ENCODE measurements around the gene ABCC3. TPM values are rescaled to one million over a fixed set of nuclear protein-coding genes. Genes with fewer than 3 reads are reported as not detected.

Gene ABCC3
- total RNA-seq, 1 donor from 2014 or later, result 0.20 TPM

DNA sequence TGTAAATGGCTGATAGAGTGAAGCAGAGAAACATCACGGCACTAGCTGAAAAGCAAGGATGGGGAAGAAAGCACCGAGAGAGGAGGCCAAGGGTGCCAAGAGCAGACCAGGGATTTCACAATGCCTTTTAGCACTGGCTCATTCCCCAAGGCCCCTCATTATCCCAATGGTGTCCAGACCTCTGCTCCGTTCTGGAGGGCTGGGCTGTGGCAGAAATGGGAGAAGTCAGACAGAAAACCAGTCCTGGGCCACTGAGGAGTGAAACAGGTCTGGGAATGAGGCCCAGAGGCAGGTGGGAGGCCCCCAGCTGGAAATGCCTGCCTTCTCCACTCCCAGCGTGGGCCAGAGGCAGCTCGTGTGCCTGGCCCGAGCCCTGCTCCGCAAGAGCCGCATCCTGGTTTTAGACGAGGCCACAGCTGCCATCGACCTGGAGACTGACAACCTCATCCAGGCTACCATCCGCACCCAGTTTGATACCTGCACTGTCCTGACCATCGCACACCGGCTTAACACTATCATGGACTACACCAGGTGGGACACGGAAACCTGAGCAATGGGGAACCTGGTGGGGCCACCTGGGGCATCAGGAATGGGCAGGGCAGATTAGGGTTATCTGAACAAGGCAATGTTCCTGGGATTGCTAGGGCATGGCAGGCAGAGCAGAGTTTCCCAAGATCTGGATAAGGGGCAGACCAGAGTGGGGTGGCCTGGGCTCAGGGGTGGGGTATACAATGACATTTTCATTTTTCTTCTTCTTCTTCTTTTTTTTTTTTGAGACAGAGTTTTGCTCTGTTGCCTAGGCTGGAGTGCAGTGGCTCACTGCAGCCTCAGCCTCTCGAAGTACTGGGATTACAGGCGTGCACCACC is 52.8 kb downstream of the ABCC3 start:
- H3K36me3 Mint-ChIP-seq (ENCODE audit: low read depth), result peaks cover 3% of the 10 kb centered on the region
- POLR2A ChIA-PET, result no interaction called here
- H3K4me1 Mint-ChIP-seq, result no peaks in the 10 kb centered on the region
- H3K4me3 Mint-ChIP-seq, result no peak overlapping the region
- no peaks in the 10 kb centered on the region for H3K9me3 Mint-ChIP-seq
- no peak overlapping the region for H3K27ac Mint-ChIP-seq
- TF ChIP-seq, protein P1, sequence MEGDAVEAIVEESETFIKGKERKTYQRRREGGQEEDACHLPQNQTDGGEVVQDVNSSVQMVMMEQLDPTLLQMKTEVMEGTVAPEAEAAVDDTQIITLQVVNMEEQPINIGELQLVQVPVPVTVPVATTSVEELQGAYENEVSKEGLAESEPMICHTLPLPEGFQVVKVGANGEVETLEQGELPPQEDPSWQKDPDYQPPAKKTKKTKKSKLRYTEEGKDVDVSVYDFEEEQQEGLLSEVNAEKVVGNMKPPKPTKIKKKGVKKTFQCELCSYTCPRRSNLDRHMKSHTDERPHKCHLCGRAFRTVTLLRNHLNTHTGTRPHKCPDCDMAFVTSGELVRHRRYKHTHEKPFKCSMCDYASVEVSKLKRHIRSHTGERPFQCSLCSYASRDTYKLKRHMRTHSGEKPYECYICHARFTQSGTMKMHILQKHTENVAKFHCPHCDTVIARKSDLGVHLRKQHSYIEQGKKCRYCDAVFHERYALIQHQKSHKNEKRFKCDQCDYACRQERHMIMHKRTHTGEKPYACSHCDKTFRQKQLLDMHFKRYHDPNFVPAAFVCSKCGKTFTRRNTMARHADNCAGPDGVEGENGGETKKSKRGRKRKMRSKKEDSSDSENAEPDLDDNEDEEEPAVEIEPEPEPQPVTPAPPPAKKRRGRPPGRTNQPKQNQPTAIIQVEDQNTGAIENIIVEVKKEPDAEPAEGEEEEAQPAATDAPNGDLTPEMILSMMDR (IDR thresholded peaks at IDR 0.05), result no peak
- CTCF ChIA-PET, result no interaction called here
- H3K27me3 Mint-ChIP-seq, result peaks cover 2% of the 10 kb centered on the region
- intact Hi-C loops (cut with micrococcal nuclease), result no loop called here
- ATAC-seq (ENCODE audit: low read depth) (no peak), DNase-seq (no peak)

- no peaks in the 10 kb centered on the region for H3K4me1 Mint-ChIP-seq
- H3K4me3 Mint-ChIP-seq, result no peak overlapping the region
- no peak overlapping the region for H3K27ac Mint-ChIP-seq
- DNase-seq (no peak), ATAC-seq (ENCODE audit: low read depth) (no peak)
- no peaks in the 10 kb centered on the region for H3K27me3 Mint-ChIP-seq
- POLR2A ChIA-PET, result no interaction called here
- intact Hi-C loops (cut with micrococcal nuclease), result no loop called here
- TF ChIP-seq, protein P1 (IDR thresholded peaks at IDR 0.05), result no peak
- peaks cover 10% of the 10 kb centered on the region for H3K36me3 Mint-ChIP-seq (ENCODE audit: low read depth)
- H3K9me3 Mint-ChIP-seq, result no peaks in the 10 kb centered on the region
- CTCF ChIA-PET, result no interaction called here
These were observed 53.6 kb downstream of the ABCC3 start for GRCh38 chr17:50688245-50688644.

GRCh38 chr17:50689251-50689650 is 54.6 kb downstream of the ABCC3 start:
- POLR2A ChIA-PET, result no interaction called here
- H3K4me3 Mint-ChIP-seq, result no peak overlapping the region
- H3K4me1 Mint-ChIP-seq, result no peaks in the 10 kb centered on the region
- H3K9me3 Mint-ChIP-seq, result no peaks in the 10 kb centered on the region
- CTCF ChIA-PET, result no interaction called here
- H3K27ac Mint-ChIP-seq, result no peak overlapping the region
- intact Hi-C loops (cut with micrococcal nuclease), result no loop called here
- peaks cover 17% of the 10 kb centered on the region for H3K36me3 Mint-ChIP-seq (ENCODE audit: low read depth)
- TF ChIP-seq, protein P1 (IDR thresholded peaks at IDR 0.05), result no peak
- DNase-seq (no peak), ATAC-seq (ENCODE audit: low read depth) (no peak)
- no peaks in the 10 kb centered on the region for H3K27me3 Mint-ChIP-seq

DNA sequence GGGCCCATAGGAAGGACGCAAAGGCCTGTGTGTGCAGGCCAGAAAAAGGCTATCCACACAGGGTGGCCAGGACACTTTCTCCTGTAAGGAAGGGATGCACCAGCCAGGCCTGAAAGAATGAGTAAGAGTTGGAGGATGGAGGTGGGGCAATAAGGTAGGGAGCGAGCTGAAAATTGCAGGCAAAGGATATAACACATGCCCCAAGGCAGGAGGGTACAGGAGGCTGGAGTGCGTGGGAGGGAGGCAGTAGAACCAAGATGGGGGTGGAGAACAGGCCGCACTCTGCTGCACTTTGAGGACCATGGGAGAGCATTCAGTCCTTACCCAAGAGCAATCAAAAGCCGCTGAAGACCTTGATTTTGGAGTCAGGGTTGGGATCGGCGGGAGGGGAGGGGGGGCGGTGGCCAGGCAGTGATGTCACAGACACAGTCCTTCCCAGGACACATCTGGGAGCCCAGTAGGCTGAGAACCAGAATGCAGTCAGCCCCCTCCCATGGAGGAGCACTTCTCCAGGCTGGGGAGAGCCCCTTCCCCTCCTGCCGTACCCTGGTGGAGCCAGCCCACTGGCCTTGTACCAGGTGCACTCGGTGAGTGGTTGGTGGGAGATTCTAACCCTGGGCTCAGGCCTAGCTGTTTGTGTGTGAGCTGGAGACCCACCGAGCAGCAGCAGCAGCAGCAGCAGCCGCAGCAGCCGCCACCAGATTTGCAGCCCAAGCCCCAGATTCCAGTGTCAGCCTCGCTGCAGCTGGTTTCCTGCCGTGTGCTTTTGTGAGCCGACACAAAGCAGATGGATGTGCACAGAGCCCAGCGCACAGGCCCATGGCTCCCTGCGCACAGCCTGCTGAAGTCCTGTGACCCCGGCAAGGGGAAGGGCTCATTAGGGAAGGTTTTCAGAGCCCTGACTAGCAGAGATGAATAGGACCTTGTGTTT is 55.5 kb downstream of the ABCC3 start:
- TF ChIP-seq, protein P1 (IDR thresholded peaks at IDR 0.05), result no peak
- intact Hi-C loops (cut with micrococcal nuclease), result no loop called here
- Mint-ChIP-seq H3K27ac (no peak overlapping the region), H3K36me3 (ENCODE audit: low read depth) (peaks cover 23% of the 10 kb centered on the region), H3K4me3 (no peak overlapping the region), H3K9me3 (no peaks in the 10 kb centered on the region), H3K4me1 (no peaks in the 10 kb centered on the region), H3K27me3 (no peaks in the 10 kb centered on the region)
- POLR2A ChIA-PET, result no interaction called here
- CTCF ChIA-PET, result no interaction called here
- no peak for DNase-seq
- ATAC-seq (ENCODE audit: low read depth), result no peak

Data from activated B cell treated with CpG ODN at 0.5 μM for 24 hours (primary cell).